K562 (cell line): Measurements from ENCODE around the gene COPS6. TPM values are rescaled to one million over a fixed set of nuclear protein-coding genes. Genes with fewer than 3 reads are reported as not detected.

Source experiments
- CBX1 ChIP-seq: sonication (generic); IDR thresholded peaks from 2 replicates; pipeline ENCODE4 v1.6.1; 2016; ENCODE audit warnings: antibody characterized with exemption, low read depth, mild to moderate bottlenecking
- MTA3 ChIP-seq: fragments of 450-650 bp; formaldehyde crosslinking; IDR thresholded peaks from 2 replicates; pipeline ENCODE4 v1.6.1; 2017; ENCODE audit warnings: mild to moderate bottlenecking, borderline replicate concordance
- POLR2H ChIP-seq: IDR thresholded peaks from 2 replicates; pipeline ENCODE4 v1.6.1; 2016; ENCODE audit warnings: missing genetic modification characterization, low read depth, mild to moderate bottlenecking, control low read depth, missing compliant biosample characterization, moderate library complexity
- PURB ChIP-seq: sonication (generic); formaldehyde crosslinking; IDR thresholded peaks from 2 replicates; pipeline ENCODE4 v1.9.0; 2021; ENCODE audit warnings: low read depth, mild to moderate bottlenecking, missing genetic modification reagents
- ZNF133 ChIP-seq: fragments of 250-450 bp; sonication (Bioruptor Pico); IDR thresholded peaks from 2 replicates; pipeline ENCODE4 v1.4.0; 2020; ENCODE audit warnings: mild to moderate bottlenecking
- polyA plus RNA-seq, 8 experiments: library from polyadenylated mRNA; depleted of rRNA in 4 of 8; stranded (reverse) in 5 of 8; unstranded in 3 of 8; fragments of >200 nt; fragmentation: Nextera tagmentation in 2 of 8; fragmentation: Illumina TruSeq in 1 of 8; extraction: Ambion mirVana in 2 of 8; extraction: Trizol in 1 of 8; gene quantifications; 2 replicates each; pipeline versions ENCODE4 v1.2.1 to v1.2.3, GENCODE V29; 2011 to 2014; ENCODE audit warnings: inconsistent platforms in 1 of 8, missing spikeins in 1 of 8
- total RNA-seq, 7 experiments: library from RNA; depleted of rRNA in 6 of 7; stranded (reverse); fragments of >200 nt in 6 of 7; fragmentation: Illumina TruSeq in 2 of 7; extraction: Trizol in 2 of 7; gene quantifications; 2 replicates each; pipeline versions ENCODE4 v1.2.1 to v1.2.3, GENCODE V29; 2011 to 2021; ENCODE audit warnings: low replicate concordance in 1 of 7
- TF ChIP-seq, protein P1 (sequence below), 2 experiments: fragments of 450-650 bp; IDR thresholded peaks; 2 replicates each; pipeline ENCODE4 v1.6.1; 2018; ENCODE audit warnings: mild to moderate bottlenecking in 2 of 2, low read depth in 1 of 2; ENCODE audit not compliant: partially characterized antibody in 2 of 2
- TF ChIP-seq, protein P2 (sequence below), 2 experiments: fragments of 450-650 bp in 1 of 2; sonication (generic) in 1 of 2; formaldehyde crosslinking in 1 of 2; IDR thresholded peaks; 2 replicates each; pipeline versions ENCODE4 v1.7.1 to v1.9.0; 2016 to 2022; ENCODE audit warnings: inconsistent platforms in 1 of 2, mild to moderate bottlenecking in 1 of 2, missing genetic modification reagents in 1 of 2
- TF ChIP-seq, protein P3 (sequence below): fragments of 450-650 bp; formaldehyde crosslinking; IDR thresholded peaks from 2 replicates; pipeline ENCODE4 v1.4.0; 2022; ENCODE audit warnings: missing genetic modification characterization
- TF ChIP-seq, protein P4 (sequence below): sonication (generic); formaldehyde crosslinking; IDR thresholded peaks from 2 replicates; pipeline ENCODE4 v1.9.0; 2022; ENCODE audit warnings: mild to moderate bottlenecking, missing genetic modification reagents
- TF ChIP-seq, protein P5 (sequence below): IDR thresholded peaks from 2 replicates; pipeline ENCODE4 v1.6.1; 2011; ENCODE audit not compliant: insufficient read length; ENCODE audit errors: extremely low read depth

The COPS6 gene
- total and polyA plus RNA-seq, 9 of the 15 experiments (the other 6 are each of a cell fraction or from before 2014, with no cell fraction given) = 63.0 to 331 (median 168) TPM

DNA sequence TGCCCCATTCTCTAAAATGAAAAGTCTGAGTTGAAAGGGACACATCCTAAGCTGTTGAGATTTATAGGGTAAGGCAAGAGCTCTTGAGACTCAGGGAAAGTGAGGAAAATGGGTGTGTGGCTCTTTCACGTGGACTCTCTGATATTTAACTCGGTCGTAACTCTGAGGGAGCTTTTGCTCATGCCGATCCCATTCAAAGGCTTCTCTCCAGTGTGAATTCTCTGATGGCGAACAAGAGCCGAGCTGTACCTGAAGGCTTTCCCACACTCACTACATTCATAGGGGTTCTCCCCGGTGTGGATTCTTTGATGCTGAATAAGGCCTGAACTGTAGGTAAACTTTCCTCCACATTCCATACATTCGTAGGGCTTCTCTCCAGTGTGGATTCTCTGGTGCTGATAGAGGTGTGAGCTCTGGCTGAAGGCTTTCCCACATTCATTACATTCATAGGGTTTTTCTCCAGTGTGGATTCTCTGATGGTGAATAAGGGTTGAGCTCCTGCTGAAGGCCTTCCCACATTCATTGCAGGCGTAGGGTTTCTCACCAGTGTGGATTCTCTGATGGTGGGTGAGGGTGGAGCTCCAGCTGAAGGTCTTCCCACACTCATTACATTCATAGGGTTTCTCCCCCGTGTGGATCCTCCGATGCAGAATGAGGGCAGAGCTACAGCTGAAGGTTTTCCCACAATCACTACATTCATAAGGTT, 17.6 kb upstream of the COPS6 start (continued):
- TF ChIP-seq, protein P1, sequence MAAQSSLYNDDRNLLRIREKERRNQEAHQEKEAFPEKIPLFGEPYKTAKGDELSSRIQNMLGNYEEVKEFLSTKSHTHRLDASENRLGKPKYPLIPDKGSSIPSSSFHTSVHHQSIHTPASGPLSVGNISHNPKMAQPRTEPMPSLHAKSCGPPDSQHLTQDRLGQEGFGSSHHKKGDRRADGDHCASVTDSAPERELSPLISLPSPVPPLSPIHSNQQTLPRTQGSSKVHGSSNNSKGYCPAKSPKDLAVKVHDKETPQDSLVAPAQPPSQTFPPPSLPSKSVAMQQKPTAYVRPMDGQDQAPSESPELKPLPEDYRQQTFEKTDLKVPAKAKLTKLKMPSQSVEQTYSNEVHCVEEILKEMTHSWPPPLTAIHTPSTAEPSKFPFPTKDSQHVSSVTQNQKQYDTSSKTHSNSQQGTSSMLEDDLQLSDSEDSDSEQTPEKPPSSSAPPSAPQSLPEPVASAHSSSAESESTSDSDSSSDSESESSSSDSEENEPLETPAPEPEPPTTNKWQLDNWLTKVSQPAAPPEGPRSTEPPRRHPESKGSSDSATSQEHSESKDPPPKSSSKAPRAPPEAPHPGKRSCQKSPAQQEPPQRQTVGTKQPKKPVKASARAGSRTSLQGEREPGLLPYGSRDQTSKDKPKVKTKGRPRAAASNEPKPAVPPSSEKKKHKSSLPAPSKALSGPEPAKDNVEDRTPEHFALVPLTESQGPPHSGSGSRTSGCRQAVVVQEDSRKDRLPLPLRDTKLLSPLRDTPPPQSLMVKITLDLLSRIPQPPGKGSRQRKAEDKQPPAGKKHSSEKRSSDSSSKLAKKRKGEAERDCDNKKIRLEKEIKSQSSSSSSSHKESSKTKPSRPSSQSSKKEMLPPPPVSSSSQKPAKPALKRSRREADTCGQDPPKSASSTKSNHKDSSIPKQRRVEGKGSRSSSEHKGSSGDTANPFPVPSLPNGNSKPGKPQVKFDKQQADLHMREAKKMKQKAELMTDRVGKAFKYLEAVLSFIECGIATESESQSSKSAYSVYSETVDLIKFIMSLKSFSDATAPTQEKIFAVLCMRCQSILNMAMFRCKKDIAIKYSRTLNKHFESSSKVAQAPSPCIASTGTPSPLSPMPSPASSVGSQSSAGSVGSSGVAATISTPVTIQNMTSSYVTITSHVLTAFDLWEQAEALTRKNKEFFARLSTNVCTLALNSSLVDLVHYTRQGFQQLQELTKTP (IDR thresholded peaks at IDR 0.05; ENCODE audit: low read depth in 1 of 2, partially characterized antibody in 2 of 2) = peak in 1 of 2 experiments; percentile 52
- TF ChIP-seq, protein P2, sequence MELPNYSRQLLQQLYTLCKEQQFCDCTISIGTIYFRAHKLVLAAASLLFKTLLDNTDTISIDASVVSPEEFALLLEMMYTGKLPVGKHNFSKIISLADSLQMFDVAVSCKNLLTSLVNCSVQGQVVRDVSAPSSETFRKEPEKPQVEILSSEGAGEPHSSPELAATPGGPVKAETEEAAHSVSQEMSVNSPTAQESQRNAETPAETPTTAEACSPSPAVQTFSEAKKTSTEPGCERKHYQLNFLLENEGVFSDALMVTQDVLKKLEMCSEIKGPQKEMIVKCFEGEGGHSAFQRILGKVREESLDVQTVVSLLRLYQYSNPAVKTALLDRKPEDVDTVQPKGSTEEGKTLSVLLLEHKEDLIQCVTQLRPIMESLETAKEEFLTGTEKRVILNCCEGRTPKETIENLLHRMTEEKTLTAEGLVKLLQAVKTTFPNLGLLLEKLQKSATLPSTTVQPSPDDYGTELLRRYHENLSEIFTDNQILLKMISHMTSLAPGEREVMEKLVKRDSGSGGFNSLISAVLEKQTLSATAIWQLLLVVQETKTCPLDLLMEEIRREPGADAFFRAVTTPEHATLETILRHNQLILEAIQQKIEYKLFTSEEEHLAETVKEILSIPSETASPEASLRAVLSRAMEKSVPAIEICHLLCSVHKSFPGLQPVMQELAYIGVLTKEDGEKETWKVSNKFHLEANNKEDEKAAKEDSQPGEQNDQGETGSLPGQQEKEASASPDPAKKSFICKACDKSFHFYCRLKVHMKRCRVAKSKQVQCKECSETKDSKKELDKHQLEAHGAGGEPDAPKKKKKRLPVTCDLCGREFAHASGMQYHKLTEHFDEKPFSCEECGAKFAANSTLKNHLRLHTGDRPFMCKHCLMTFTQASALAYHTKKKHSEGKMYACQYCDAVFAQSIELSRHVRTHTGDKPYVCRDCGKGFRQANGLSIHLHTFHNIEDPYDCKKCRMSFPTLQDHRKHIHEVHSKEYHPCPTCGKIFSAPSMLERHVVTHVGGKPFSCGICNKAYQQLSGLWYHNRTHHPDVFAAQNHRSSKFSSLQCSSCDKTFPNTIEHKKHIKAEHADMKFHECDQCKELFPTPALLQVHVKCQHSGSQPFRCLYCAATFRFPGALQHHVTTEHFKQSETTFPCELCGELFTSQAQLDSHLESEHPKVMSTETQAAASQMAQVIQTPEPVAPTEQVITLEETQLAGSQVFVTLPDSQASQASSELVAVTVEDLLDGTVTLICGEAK (IDR thresholded peaks at IDR 0.05) = peak; percentile 58; the same call in 1 of the 2 replicates
- TF ChIP-seq, protein P2 (CRISPR knock-in tag; IDR thresholded peaks at IDR 0.05) = no peak
- TF ChIP-seq CBX1 = peak; percentile 85; the same call in 1 of the 2 replicates
- TF ChIP-seq, protein P3, sequence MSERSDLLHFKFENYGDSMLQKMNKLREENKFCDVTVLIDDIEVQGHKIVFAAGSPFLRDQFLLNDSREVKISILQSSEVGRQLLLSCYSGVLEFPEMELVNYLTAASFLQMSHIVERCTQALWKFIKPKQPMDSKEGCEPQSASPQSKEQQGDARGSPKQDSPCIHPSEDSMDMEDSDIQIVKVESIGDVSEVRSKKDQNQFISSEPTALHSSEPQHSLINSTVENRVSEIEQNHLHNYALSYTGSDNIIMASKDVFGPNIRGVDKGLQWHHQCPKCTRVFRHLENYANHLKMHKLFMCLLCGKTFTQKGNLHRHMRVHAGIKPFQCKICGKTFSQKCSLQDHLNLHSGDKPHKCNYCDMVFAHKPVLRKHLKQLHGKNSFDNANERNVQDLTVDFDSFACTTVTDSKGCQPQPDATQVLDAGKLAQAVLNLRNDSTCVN (CRISPR knock-in tag) = no peak
- no peak for TF ChIP-seq POLR2H (tag)
- no peak for TF ChIP-seq PURB
- peak; percentile 74; the same call in 1 of the 2 replicates for TF ChIP-seq MTA3
- TF ChIP-seq ZNF133 (CRISPR knock-in tag) = no peak
- TF ChIP-seq, protein P4, sequence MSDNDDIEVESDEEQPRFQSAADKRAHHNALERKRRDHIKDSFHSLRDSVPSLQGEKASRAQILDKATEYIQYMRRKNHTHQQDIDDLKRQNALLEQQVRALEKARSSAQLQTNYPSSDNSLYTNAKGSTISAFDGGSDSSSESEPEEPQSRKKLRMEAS (CRISPR knock-in tag) = no peak
- TF ChIP-seq, protein P5, sequence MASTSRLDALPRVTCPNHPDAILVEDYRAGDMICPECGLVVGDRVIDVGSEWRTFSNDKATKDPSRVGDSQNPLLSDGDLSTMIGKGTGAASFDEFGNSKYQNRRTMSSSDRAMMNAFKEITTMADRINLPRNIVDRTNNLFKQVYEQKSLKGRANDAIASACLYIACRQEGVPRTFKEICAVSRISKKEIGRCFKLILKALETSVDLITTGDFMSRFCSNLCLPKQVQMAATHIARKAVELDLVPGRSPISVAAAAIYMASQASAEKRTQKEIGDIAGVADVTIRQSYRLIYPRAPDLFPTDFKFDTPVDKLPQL = no peak
